ENCODE results near the gene MBP.

The MBP gene

GRCh38 chr18:77119101-77119850 is 13.3 kb downstream of the MBP start:
- no peak overlapping the region for H3K4me3 ChIP-seq (ENCODE audit: low read depth, low read length)
- POLR2A ChIA-PET = no interaction called here
- CTCF ChIA-PET = no interaction called here
- DNase-seq (ENCODE audit: low read depth, low spot score) = no peak
- no peak for TF ChIP-seq CTCF (IDR thresholded peaks at IDR 0.05; ENCODE audit: insufficient read depth, low read length, missing control alignments)

- no peak overlapping the region for H3K4me3 ChIP-seq (ENCODE audit: low read depth, low read length)
- ChIA-PET POLR2A (no interaction called here), CTCF (interaction anchor here (0.9 kb wide), 1 partner anchor 9 kb away, joined by 3 read pairs; no protein-coding TSS in a partner anchor)
- DNase-seq (ENCODE audit: low read depth, low spot score) = no peak
- TF ChIP-seq CTCF (IDR thresholded peaks at IDR 0.05; ENCODE audit: insufficient read depth, low read length, missing control alignments) = no peak
Measured at GRCh38 chr18:77118256-77119090, 14.1 kb downstream of the MBP start.

- CTCF ChIA-PET = no interaction called here
- TF ChIP-seq CTCF (IDR thresholded peaks at IDR 0.05; ENCODE audit: insufficient read depth, low read length, missing control alignments) = no peak
- POLR2A ChIA-PET = no interaction called here
- DNase-seq (ENCODE audit: low read depth, low spot score) = no peak
- H3K4me3 ChIP-seq (ENCODE audit: low read depth, low read length) = no peak overlapping the region
Measured at GRCh38 chr18:77116201-77117080, 16.1 kb downstream of the MBP start.

GRCh38 chr18:77115192-77115953 is 17.2 kb downstream of the MBP start:
- no peak for DNase-seq (ENCODE audit: low read depth, low spot score)
- ChIA-PET POLR2A (interaction anchor here (0.7 to 1.5 kb wide), 3 partner anchors 10 to 13 kb away, joined by 3 to 5 read pairs (median 3); no protein-coding TSS in a partner anchor), CTCF (interaction anchor here (1.4 kb wide), 1 partner anchor 11 kb away, joined by 3 read pairs; no protein-coding TSS in a partner anchor)
- no peak for TF ChIP-seq CTCF (IDR thresholded peaks at IDR 0.05; ENCODE audit: insufficient read depth, low read length, missing control alignments)
- no peak overlapping the region for H3K4me3 ChIP-seq (ENCODE audit: low read depth, low read length)

DNA sequence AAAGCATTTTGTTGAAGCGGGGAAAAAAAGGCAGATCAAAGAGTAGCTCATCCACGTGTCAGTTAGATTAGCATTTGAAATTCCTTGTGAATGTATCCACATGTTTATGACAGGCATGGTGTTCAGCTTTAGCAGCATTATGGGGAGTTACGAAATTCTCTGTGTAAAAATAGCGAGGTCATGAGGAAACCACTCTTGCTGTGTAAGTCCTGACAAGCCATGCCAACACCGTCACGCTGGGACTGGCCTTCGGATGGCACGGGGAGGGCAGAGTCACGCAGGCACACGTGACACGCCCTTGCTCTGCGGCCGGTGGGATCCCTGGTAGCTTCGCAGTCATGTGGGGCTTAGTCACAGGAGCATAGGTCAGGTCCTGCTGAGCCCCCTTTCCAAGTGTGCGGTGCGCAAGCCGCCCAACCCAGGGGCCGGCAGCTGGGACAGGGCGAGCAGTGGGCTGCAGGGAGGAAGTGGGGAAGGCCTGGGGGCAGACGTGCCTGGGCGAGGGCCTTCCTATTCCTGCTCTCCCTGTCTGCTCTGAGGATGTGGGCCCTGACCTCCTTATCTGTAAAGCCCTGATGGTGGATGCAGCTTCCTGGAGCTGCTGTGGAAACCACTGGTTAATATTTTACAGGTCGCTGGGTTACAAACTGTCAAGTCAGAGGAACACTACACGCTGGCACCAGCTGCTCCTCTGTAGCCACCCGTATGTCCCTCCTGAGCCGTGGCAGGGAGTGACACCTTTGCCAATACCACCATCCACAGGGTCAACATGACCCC is 18.0 kb downstream of the MBP start:
- peak; percentile 65 for DNase-seq (ENCODE audit: low read depth, low spot score)
- ChIA-PET POLR2A (interaction anchor here (0.7 to 1.5 kb wide), 3 partner anchors 9 to 13 kb away, joined by 3 to 5 read pairs (median 3); no protein-coding TSS in a partner anchor), CTCF (interaction anchor here (1.0 to 1.4 kb wide), 2 partner anchors 11 to 18 kb away, joined by 3 read pairs; no protein-coding TSS in a partner anchor)
- TF ChIP-seq CTCF (IDR thresholded peaks at IDR 0.05; ENCODE audit: insufficient read depth, low read length, missing control alignments) = no peak
- no peak overlapping the region for H3K4me3 ChIP-seq (ENCODE audit: low read depth, low read length)

All from AG04449 (cell line).